Fibroblast of skin of scalp (primary cell): ENCODE measurements around the gene NDUFV3.
"Not testable (repeated sequence)": the region's sequence is repeated elsewhere in the genome, so short reads cannot be mapped to it uniquely, and the experiment has no call there.

Experiments
- DNase-seq: peaks from one replicate; pipeline ENCODE4 v3.0.0-alpha.2; 2013

NDUFV3 gene

DNA sequence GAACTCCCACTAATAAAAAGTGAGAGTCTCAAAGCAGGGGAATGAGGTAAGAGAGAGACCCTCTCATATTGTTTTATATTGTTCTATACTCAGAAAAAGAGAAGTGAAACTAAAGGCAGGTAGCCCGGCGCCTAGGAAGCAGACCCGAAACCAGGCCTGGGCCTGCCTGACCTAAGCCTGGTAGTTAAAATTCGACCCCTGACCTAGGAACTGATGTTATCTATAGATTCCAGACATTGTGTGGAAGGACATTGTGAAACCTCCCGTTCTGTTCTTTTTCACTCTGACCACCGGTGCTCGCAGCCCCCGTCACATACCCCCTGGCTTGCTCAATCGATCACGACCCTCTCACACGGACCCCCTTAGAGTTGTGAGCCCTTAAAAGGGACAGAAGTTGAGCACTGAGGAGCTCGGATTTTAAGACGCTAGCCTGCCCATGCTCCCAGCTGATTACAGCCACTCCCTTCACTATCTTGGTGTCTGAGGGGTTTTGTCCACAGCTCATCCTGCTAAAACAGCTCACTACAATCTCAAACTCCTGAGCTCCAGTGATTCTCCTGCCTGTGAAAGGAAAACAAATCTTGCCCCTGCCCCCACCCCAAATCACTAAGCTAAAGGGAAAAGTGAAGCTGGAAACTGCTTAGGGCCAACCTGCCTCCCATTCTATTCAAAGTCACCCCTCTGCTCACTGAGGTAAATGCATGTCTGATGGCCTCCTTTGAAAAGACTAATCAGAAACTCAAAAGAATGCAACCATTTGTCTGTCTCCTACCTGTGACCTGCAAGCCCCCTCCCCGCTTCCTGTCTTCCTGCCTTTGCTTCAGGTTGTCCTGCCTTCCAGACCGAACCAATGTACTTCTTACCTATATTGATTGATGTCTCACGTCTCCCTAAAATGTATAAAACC, 44.2 kb downstream of the NDUFV3 start:
- DNase-seq: not testable (repeated sequence)

GRCh38 chr21:42937960-42938605, 45.0 kb downstream of the NDUFV3 start:
- DNase-seq: no peak

DNA sequence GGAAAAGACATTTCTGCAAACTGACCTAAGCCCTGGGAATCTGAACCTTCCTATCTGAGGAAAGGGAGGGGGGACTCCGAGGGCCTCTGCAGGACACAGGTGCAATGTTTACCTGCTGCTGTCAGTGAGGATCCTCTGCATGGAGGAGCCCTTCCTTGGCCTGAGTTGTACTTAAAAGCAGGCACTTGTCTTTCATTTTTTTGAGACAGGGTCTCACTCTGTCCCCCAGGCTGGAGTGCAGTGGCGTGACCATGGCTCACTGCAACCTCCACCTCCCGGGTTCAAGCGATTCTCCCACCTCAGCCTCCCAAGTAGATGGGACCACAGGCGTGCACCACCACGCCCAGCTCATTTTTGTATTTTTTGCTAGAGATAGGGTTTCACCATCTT, 45.5 kb downstream of the NDUFV3 start:
- not testable (repeated sequence) for DNase-seq

GRCh38 chr21:42939582-42940413, 46.7 kb downstream of the NDUFV3 start:
- peak; percentile 97 for DNase-seq

DNA sequence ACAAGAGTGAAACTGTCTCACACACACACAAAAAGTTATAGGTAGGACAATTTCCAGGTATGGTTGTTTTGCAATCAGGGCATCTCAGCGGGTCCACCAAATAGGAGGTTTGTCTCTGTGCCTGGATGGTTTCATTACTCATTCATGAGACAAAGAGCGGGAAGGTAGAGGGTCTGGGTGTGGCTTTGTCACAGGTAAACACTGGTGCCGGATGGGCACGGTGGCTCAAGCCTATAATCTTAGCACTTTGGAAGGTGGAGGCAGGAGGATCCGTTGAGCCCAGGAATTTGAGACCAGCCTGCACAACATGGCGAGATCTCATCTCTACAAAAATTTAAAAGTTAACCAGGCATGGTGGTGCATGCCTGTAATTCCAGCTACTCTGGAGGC, 48.6 kb downstream of the NDUFV3 start:
- no peak for DNase-seq

DNA sequence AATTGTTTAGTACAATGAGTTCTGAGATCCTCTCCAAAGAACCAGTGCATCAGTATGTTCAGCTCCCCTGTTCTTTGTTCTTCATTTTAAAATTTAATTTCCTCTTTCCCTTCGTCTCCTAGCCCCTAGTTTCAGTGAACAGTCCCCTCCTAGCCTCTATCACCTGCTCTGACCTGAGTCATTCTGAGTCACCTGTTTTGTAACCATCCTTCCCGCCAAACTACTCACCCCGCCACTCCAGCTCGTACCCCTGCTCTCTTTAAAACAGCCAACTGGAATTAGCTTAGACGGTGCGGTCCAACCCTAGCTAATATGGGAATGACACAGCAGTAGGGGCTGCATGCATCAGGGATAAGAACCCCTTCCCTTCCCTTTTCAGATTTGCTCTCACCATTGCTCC, 49.1 kb downstream of the NDUFV3 start:
- DNase-seq: no peak

GRCh38 chr21:42949094-42949755, 56.1 kb downstream of the NDUFV3 start:
- not testable (repeated sequence) for DNase-seq

DNA sequence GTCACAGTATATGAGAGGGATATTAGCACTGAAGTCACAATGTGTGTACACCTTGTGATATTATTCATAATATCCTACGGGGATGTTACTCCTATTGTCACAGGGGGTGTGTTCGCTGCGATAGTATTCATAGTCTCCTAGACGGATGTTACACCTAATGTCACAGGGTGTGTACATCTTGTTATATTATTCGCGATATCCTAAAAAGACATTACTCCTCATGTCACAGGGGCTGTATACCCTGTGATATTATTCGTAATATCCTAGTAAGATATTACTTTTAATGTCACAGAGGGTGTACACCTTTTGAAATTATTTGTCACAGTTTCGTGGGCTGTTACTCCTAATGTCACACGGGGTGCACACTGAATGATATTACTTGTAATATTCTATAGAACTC, 58.1 kb downstream of the NDUFV3 start:
- not testable (repeated sequence) for DNase-seq

DNA sequence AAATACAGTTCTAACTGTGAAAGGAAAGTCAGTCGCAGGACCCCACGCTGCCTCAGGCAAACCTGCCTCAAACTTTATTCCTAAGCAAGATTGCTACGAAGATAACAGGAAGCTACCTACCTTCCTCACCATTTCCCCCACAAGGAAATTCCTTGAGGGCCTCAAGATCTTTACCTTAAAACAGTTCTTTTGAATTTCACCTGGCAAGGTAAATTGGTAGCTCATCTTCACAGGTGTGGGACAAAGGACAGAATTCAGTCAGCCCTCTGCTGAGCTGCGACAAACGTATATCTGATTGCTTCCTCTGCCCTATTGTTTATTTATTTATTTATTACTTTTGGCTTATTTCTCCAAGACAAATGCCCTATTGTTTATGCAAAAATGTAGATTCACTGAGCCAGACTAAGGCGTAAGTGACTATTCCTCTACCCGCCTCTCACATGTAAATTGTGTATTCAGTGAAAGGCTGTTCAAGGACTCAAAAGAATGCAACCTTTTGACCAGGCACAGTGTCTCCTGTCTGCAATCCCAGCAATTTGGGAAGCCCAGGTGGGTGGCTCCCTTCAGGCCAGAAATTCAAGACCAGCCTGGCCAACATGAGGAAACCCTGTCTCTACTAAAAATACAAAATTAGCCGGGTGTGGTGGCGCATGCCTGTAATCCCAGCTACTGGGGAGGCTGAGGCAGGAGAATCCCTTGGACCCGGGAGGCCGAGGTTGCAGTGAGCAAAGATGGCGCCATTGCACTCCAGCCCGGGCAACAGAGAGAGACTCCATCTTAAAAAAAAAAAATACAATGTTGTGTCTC, 63.9 kb downstream of the NDUFV3 start:
- DNase-seq: no peak

DNA sequence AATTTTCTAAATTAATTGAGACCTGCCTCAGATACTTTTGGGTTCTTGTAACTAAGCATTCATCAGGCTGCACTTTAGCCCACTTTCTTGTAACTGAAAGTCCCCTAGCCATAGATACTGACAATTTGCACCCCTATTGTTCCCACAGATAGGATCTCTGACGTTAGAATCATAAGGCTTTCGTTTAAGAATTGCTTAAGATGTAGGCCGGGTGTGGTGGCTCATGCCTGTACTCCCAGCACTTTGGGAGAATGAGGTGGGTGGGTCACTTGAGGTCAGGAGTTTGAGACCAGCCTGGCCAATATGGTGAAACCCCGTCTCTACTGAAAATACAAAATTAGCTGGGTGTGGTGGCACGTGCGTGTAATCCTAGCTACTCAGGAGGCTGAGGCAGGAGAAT, 65.0 kb downstream of the NDUFV3 start:
- not testable (repeated sequence) for DNase-seq

GRCh38 chr21:42959728-42960127, 66.6 kb downstream of the NDUFV3 start:
- DNase-seq: no peak

DNA sequence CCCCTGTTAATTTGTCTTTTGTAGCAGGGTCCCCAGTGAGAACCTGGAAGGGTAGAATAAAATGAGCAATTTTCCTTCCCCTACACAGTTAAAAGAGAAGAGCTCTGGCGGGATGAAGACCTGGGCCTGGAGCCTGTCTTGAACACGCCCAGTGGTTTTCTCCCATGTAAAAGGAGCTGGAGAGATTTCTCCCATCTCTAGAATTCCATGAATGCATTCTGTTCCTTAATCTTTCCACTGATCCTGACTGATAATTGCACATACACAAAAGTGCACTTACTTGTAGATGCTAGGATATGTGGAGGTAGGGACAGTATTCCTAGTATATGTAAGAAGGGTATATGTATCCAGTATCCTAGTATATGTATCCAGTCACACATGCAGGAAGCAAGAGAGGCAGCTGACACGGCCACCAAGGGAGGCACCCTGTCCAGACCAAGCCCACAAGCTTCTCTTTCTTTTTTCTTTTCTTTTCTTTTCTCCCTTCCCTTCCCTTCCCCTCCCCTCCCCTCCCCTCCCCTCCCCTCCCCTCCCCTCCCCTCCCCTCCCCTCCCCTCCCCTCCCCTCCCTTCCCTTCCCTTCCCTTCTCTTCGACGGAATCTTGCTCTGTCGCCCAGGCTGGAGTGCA, 69.4 kb downstream of the NDUFV3 start:
- no peak for DNase-seq
